Vagina (tissue), 2 donors: Measurements from ENCODE around the gene SPTBN1. TPM values are rescaled to one million over a fixed set of nuclear protein-coding genes. Genes with fewer than 3 reads are reported as not detected.

Experiments used
- DNase-seq, 2 donors: peaks; one replicate each; pipeline ENCODE4 v3.0.0-alpha.2; 2017; ENCODE audit errors: extremely low spot score in 2 of 2
- H3K27ac ChIP-seq: fragments of 200-600 bp; sonication (generic); one replicate; pipeline ENCODE4 v1.5.1; 2019
- H3K27me3 ChIP-seq: fragments of 200-600 bp; sonication (generic); one replicate; pipeline ENCODE4 v1.5.1; 2019
- H3K36me3 ChIP-seq, 2 donors: fragments of 200-600 bp; sonication (generic); one replicate each; pipeline ENCODE4 v1.5.1; 2017 to 2019
- H3K4me1 ChIP-seq: fragments of 200-600 bp; sonication (generic); one replicate; pipeline ENCODE4 v1.5.1; 2019
- H3K4me3 ChIP-seq, 2 donors: fragments of 200-600 bp; sonication (generic); 1 replicate in 1 of 2; 2 replicates in 1 of 2; pipeline ENCODE4 v1.5.1; 2016 to 2019
- H3K9me3 ChIP-seq: fragments of 200-600 bp; sonication (generic); one replicate; pipeline ENCODE4 v1.5.1; 2019
- CTCF ChIP-seq, 3 experiments: fragments of 450-650 bp in 2 of 3; fragments of 200-600 bp in 1 of 3; sonication (generic) in 1 of 3; IDR thresholded peaks; one replicate each; pipeline ENCODE4 v1.5.1; 2017 to 2019; ENCODE audit warnings: antibody characterized with exemption in 3 of 3, mild to moderate bottlenecking in 2 of 3, moderate library complexity in 2 of 3
- POLR2A ChIP-seq, 2 donors: fragments of 450-650 bp; IDR thresholded peaks; one replicate each; pipeline ENCODE4 v1.6.1; 2017; ENCODE audit warnings: antibody characterized with exemption in 2 of 2, mild to moderate bottlenecking in 2 of 2, moderate library complexity in 2 of 2
- POLR2AphosphoS5 ChIP-seq, 2 donors: sonication (generic); formaldehyde crosslinking; IDR thresholded peaks; one replicate each; pipeline ENCODE4 v1.9.0; 2017; ENCODE audit warnings: antibody characterized with exemption in 2 of 2, mild to moderate bottlenecking in 2 of 2, low read depth in 1 of 2; ENCODE audit not compliant: insufficient read depth in 1 of 2
- intact Hi-C: fragments of 100-400 bp; cut with DNase I; formaldehyde crosslinking; loops from one replicate; pipeline ENCODE4 v1.15.1; 2023
- total RNA-seq: library from RNA; depleted of rRNA; stranded (reverse); fragments of >200 nt; gene quantifications from one replicate; pipeline ENCODE4 v1.2.3, GENCODE V29; 2016

The SPTBN1 gene
- total RNA-seq, 1 donor from 2014 or later: 278 TPM

DNA sequence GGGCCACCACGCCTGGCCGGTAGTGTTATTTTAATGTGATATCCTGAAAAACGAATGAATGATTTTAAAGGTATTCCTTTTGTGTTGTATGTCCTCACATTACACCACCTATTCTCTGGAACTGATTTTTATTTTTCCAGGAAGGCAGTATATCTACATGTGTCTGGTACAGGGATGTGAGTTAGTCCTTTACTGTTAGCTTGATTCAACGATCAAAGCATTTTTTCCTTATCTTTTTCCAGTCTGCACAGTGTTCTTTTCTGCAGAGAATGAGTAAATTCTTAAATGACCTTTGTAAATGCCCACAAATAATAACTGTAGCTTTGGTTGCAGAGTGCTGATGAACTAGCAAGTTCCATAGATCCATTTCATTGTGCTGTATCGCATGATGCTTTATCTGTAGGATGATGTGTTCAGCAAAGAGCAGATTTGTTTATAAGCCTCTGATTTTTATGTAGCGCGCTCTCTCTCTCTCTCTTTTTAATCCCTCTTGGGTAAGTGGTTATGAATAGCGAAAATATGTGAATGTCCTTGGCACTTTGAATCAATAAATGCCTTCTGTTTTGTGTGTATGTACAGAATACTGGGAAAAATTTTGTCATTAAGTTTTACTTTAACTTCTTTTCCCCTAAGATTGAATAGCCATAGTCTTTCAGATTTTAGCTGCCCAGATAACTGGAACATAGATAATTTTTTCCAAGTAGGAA, 184.9 kb downstream of the SPTBN1 start:
- Histone ChIP-seq H3K4me1 (peaks cover 26% of the 10 kb centered on the region), H3K4me3 (no peak overlapping the region), H3K36me3 (peaks cover 0 to 42% of the 10 kb centered on the region in 2 donors), H3K27me3 (no peaks in the 10 kb centered on the region), H3K9me3 (no peaks in the 10 kb centered on the region), H3K27ac (no peak overlapping the region)
- intact Hi-C loops: no loop called here
- DNase-seq: no peak
- TF ChIP-seq POLR2AphosphoS5 (IDR thresholded peaks at IDR 0.05; ENCODE audit: insufficient read depth in 1 of 2, low read depth in 1 of 2): no peak
- no peak for TF ChIP-seq CTCF (IDR thresholded peaks at IDR 0.05)
- TF ChIP-seq POLR2A (IDR thresholded peaks at IDR 0.05): no peak

GRCh38 chr2:54641988-54642387, 185.9 kb downstream of the SPTBN1 start:
- no peak for TF ChIP-seq POLR2A (IDR thresholded peaks at IDR 0.05)
- TF ChIP-seq POLR2AphosphoS5 (IDR thresholded peaks at IDR 0.05; ENCODE audit: insufficient read depth in 1 of 2, low read depth in 1 of 2): no peak
- no peak for TF ChIP-seq CTCF (IDR thresholded peaks at IDR 0.05)
- Histone ChIP-seq H3K4me3 (no peak overlapping the region), H3K4me1 (peaks cover 20% of the 10 kb centered on the region), H3K9me3 (no peaks in the 10 kb centered on the region), H3K27ac (no peak overlapping the region), H3K27me3 (no peaks in the 10 kb centered on the region), H3K36me3 (peaks cover 0 to 52% of the 10 kb centered on the region in 2 donors)
- intact Hi-C loops: no loop called here
- DNase-seq: peak in 1 of 2 donors; percentile 67

- Histone ChIP-seq H3K36me3 (peaks cover 0 to 61% of the 10 kb centered on the region in 2 donors), H3K9me3 (no peaks in the 10 kb centered on the region), H3K27me3 (no peaks in the 10 kb centered on the region), H3K4me3 (no peak overlapping the region), H3K27ac (no peak overlapping the region), H3K4me1 (peaks cover 19% of the 10 kb centered on the region)
- DNase-seq: no peak
- intact Hi-C loops: no loop called here
- TF ChIP-seq CTCF (IDR thresholded peaks at IDR 0.05) (no peak), POLR2A (IDR thresholded peaks at IDR 0.05) (no peak), POLR2AphosphoS5 (IDR thresholded peaks at IDR 0.05; ENCODE audit: insufficient read depth in 1 of 2, low read depth in 1 of 2) (no peak)
Observed at GRCh38 chr2:54642677-54643430, 186.7 kb downstream of the SPTBN1 start.

GRCh38 chr2:54644236-54644635, 188.1 kb downstream of the SPTBN1 start:
- H3K27me3 ChIP-seq: no peaks in the 10 kb centered on the region
- peaks cover 0 to 63% of the 10 kb centered on the region in 2 donors for H3K36me3 ChIP-seq
- H3K27ac ChIP-seq: no peak overlapping the region
- intact Hi-C loops: no loop called here
- H3K4me3 ChIP-seq: no peak overlapping the region
- TF ChIP-seq POLR2AphosphoS5 (IDR thresholded peaks at IDR 0.05; ENCODE audit: insufficient read depth in 1 of 2, low read depth in 1 of 2) (no peak), POLR2A (IDR thresholded peaks at IDR 0.05) (no peak), CTCF (IDR thresholded peaks at IDR 0.05) (no peak)
- H3K9me3 ChIP-seq: no peaks in the 10 kb centered on the region
- peaks cover 11% of the 10 kb centered on the region for H3K4me1 ChIP-seq
- DNase-seq: peak in 1 of 2 donors; percentile 58
